Esophagus muscularis mucosa (tissue), 3 donors: Measurements from ENCODE around the gene DDX39A.

Experiments
- CTCF ChIP-seq, 3 experiments: fragments of 200-600 bp in 2 of 3; fragments of 450-650 bp in 1 of 3; sonication (generic) in 2 of 3; IDR thresholded peaks; one replicate each; pipeline ENCODE4 v1.5.1; 2017 to 2019; ENCODE audit warnings: antibody characterized with exemption in 3 of 3, mild to moderate bottlenecking in 2 of 3, moderate library complexity in 1 of 3
- POLR2A ChIP-seq: fragments of 450-650 bp; IDR thresholded peaks from one replicate; pipeline ENCODE4 v1.6.1; 2017; ENCODE audit warnings: antibody characterized with exemption, moderate library complexity, mild to moderate bottlenecking, low read depth

GRCh38 chr19:14411161-14411937, 7.8 kb downstream of the DDX39A start:
- TF ChIP-seq CTCF (IDR thresholded peaks at IDR 0.05) (no peak), POLR2A (no peak)
